A673 (cell line): ENCODE data around the gene PRM3. TPM values are rescaled to one million over a fixed set of nuclear protein-coding genes. Genes with fewer than 3 reads are reported as not detected.

Experiments used
- BruUV-seq: library from RNA; stranded (reverse); fragments of 400-500 nt; replicated peaks from 2 replicates; lab custom pipeline; 2021; lab: Mats Ljungman, UMichigan
- CTCF ChIA-PET: fragments of 300-600 bp; sonication (Branson Sonifier 250); formaldehyde crosslinking; loops from one replicate; lab custom pipeline; 2022; ENCODE audit warnings: antibody characterized with exemption; lab: Charles Lee
- POLR2A ChIA-PET: fragments of 300-600 bp; sonication (Branson Sonifier 250); formaldehyde crosslinking; loops from one replicate; lab custom pipeline; 2022; ENCODE audit warnings: antibody characterized with exemption; ENCODE audit not compliant: low non-redundant PET; lab: Charles Lee
- DNase-seq: peaks from one replicate; pipeline ENCODE4 v3.0.0-alpha.2; 2015; ENCODE audit warnings: low spot score
- H3K27ac ChIP-seq: fragments of 200-600 bp; sonication (generic); 2 replicates; pipeline ENCODE4 v1.5.1; 2016; ENCODE audit warnings: mixed run types, low read depth, mild to moderate bottlenecking, mixed read lengths, antibody characterized with exemption, low read length; ENCODE audit not compliant: poor library complexity, severe bottlenecking
- H3K27me3 ChIP-seq: fragments of 200-600 bp; sonication (generic); replicated peaks from 2 replicates; pipeline ENCODE4 v1.6.1; 2017; ENCODE audit warnings: mixed run types, low read depth, mild to moderate bottlenecking, mixed read lengths, antibody characterized with exemption, low read length; ENCODE audit not compliant: insufficient read depth, poor library complexity
- H3K36me3 ChIP-seq: fragments of 200-600 bp; sonication (generic); 2 replicates; pipeline ENCODE4 v1.6.1; 2016; ENCODE audit warnings: mixed run types, mild to moderate bottlenecking, mixed read lengths, antibody characterized with exemption, low read length; ENCODE audit not compliant: insufficient read depth, poor library complexity, severe bottlenecking
- H3K4me1 ChIP-seq: fragments of 200-600 bp; sonication (generic); 2 replicates; pipeline ENCODE4 v1.6.1; 2017; ENCODE audit warnings: mixed run types, mild to moderate bottlenecking, mixed read lengths, antibody characterized with exemption, low read length; ENCODE audit not compliant: insufficient read depth, poor library complexity, severe bottlenecking
- H3K4me3 ChIP-seq: fragments of 200-600 bp; sonication (generic); 2 replicates; pipeline ENCODE4 v1.5.1; 2016; ENCODE audit warnings: low read depth, mixed run types, mild to moderate bottlenecking, mixed read lengths, low read length; ENCODE audit not compliant: poor library complexity, severe bottlenecking
- H3K9me3 ChIP-seq: fragments of 200-600 bp; sonication (generic); 2 replicates; pipeline ENCODE4 v1.6.1; 2016; ENCODE audit warnings: mixed run types, low read depth, mild to moderate bottlenecking, mixed read lengths, antibody characterized with exemption, low read length; ENCODE audit not compliant: poor library complexity, severe bottlenecking
- CTCF ChIP-seq: fragments of 300-800, 200-600 bp; sonication (generic); conservative IDR thresholded peaks from 2 replicates; pipeline ENCODE4 v1.5.1; 2017; ENCODE audit warnings: low read depth, mild to moderate bottlenecking, antibody characterized with exemption, low read length, moderate library complexity, mixed read lengths
- EZH2 ChIP-seq: fragments of 200-600 bp; sonication (generic); IDR thresholded peaks from 2 replicates; pipeline ENCODE4 v1.6.1; 2017; ENCODE audit warnings: borderline replicate concordance, low read depth, mild to moderate bottlenecking, mixed read lengths, antibody characterized with exemption, low read length; ENCODE audit not compliant: poor library complexity, severe bottlenecking
- intact Hi-C: fragments of 100-400 bp; cut with micrococcal nuclease; formaldehyde crosslinking; loops from one replicate; pipeline ENCODE4 v1.10.0; 2022; ENCODE audit not compliant: unreplicated experiment
- total RNA-seq: library from RNA; stranded (reverse); gene quantifications from 2 replicates; pipeline ENCODE4 v1.2.3, GENCODE V29; 2021

Gene PRM3
- total RNA-seq, 1 experiment from 2014 or later: not detected

GRCh38 chr16:11259655-11260595 lies 13.5 kb downstream of the PRM3 start:
- H3K36me3 ChIP-seq: no peaks in the 10 kb centered on the region
- peaks cover 9% of the 10 kb centered on the region for H3K4me1 ChIP-seq
- DNase-seq: no peak
- H3K9me3 ChIP-seq: no peaks in the 10 kb centered on the region
- TF ChIP-seq CTCF (no peak), EZH2 (no peak)
- no peak overlapping the region for H3K27ac ChIP-seq
- BruUV-seq: no TSS peak
- H3K4me3 ChIP-seq: no peak overlapping the region
- intact Hi-C loops: loop anchor here (5.0 kb wide), 1 partner anchor 158 kb away; no protein-coding TSS in a partner anchor
- H3K27me3 ChIP-seq: peaks cover 5% of the 10 kb centered on the region
- CTCF ChIA-PET: interaction anchor here (0.5 to 0.9 kb wide), 2 partner anchors 112 to 139 kb away, joined by 3 to 4 read pairs; no protein-coding TSS in a partner anchor
- POLR2A ChIA-PET: interaction anchor here (0.6 kb wide), 1 partner anchor 280 kb away, joined by 6 read pairs; no protein-coding TSS in a partner anchor

GRCh38 chr16:11258553-11259492 lies 14.6 kb downstream of the PRM3 start:
- Histone ChIP-seq H3K4me1 (peaks cover 14% of the 10 kb centered on the region), H3K27me3 (peaks cover 12% of the 10 kb centered on the region), H3K27ac (no peak overlapping the region), H3K36me3 (no peaks in the 10 kb centered on the region), H3K9me3 (no peaks in the 10 kb centered on the region), H3K4me3 (no peak overlapping the region)
- ChIA-PET CTCF (no interaction called here), POLR2A (no interaction called here)
- DNase-seq: peak; percentile 39
- no TSS peak for BruUV-seq
- intact Hi-C loops: loop anchor here (5.0 kb wide), 1 partner anchor 157 kb away; no protein-coding TSS in a partner anchor
- TF ChIP-seq CTCF (no peak), EZH2 (no peak)
